ENCODE measurements around the gene USP49.

Gene USP49

GRCh38 chr6:41748542-41748941 lies 146.6 kb downstream of the USP49 start:
- no peak for DNase-seq

DNA sequence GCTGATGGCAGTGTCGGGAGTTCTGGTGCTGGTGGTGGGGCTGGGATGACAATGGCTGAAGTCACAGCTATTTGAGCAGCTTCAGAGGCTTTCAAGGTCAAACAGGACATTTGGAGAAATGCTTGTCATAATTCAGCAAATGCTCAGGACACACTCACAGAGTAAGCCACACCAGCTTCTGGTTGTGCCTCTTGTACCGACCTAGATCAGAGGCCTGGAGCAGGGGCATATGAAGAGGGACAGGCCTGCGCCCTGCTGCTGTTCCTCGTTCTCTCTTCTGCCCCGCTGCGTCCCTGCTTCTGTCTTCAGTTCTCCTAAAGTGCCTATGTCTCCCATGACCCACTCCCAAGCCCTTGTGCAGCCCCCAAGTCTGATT lies 147.1 kb downstream of the USP49 start:
- peak; percentile 6 for DNase-seq

GRCh38 chr6:41747256-41748101 lies 147.7 kb downstream of the USP49 start, which contains the start of gene PGC:
PGC (minus strand) TSS chr6:41747397; CDS start chr6:41747334, 63 bp downstream.
- no peak for DNase-seq

GRCh38 chr6:41746107-41746506 lies 149.1 kb downstream of the USP49 start:
- DNase-seq = no peak

DNA sequence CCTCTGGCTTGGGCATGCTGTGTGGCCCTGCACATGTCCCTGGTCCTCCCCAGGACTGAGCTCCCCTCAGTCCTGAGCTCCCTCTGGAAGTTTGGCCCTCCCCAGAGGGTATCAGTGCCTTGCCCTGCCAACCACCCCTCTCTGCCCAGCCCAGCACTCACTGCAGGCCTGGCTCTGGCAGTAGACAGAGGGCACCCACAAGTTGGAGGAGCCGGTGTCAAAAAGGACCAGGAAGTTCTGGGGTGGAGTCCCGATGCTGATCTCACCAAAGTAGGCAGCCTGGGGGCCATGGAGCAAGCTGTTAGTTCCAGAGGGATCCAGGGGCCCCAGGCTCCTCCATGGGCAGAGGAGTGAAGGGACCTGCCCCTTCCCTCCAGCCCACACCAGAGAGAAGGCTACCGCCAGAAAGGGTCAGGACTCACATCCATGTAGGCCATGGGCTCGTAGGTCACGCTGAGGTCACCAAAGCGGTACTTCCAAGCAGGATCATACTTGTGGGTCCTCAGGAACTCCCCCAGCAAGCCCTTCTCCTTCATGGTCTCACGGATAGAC lies 150.9 kb downstream of the USP49 start:
- peak; percentile 3 for DNase-seq

DNA sequence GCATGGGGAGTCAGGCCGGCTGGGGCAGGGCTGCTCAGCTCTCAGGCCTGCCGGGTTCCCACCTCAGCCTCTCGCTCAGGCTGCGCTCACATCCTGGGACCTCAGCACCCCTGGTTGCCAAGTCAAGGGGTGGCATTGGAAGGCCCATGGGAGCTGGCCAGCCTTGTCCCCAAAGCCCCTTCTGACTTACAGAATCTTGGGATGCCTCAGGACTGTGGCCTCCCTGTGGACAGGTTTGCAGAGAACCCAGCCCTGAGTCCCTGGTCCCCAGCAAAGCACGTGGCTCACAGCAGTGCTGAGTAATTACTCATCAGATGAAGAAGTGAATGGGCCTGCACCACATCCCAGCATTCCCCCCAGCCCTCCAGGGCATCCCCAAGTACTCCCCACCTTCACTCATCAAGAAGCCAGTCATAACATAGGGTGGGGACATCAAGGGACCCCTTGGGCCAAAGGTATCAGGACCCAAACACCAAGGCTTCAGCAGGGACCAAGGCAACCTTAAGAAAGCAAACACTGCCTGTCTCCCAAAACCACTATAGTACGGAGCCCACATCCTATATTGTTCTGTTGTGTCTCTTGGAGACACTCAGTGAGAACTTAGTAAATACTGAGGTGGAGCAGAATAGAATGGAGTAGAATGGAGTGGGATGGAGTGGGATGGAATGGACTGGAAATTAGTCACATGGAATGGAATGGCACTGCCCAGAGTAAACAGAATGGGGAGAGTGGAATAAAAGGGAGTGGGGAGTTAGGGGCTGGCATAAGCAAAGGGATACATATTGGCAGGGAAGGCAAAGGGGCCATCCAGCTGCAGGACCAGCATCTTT lies 151.6 kb downstream of the USP49 start:
- DNase-seq = peak; percentile 17

DNA sequence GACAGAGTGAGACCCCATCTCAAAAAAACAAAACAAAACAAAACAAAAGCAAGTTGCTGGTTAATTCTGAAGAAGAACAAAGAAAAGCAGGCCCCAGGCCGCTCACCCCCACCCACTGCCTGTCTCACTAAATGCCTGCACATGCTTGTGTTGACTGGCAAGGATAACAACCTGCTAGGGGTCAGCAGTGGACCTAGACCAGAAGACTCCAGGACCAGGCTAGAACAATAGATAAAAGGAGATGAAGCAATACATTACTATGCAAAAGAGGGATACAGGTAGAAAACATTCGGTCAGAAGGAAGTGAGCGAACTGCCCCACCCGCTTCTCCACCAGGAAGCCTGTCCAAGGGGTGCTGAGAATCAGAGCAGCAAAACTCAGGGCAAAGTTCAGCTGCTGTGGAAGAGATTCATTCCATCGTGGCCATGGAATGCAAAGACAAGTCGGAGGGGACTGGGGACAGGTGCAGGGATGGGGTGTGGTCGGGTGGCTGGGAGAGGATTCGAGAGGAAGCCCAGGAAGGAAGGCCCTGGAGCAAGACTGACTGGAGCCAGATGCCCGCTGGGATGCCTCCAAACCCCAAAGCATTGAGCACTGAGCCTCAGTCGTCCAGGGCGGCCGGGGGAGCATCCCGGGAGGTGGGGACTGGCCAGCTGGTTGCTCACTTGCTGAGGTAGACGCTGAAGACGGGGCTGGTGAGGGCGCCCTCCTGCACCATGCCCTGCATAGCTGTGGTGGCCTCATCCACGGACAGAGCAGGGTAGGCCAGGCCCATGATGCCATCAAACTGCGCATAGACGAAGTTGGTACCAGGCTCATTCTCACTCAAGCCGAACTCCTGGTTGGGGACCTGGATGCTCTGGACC lies 153.3 kb downstream of the USP49 start:
- no peak for DNase-seq

DNA sequence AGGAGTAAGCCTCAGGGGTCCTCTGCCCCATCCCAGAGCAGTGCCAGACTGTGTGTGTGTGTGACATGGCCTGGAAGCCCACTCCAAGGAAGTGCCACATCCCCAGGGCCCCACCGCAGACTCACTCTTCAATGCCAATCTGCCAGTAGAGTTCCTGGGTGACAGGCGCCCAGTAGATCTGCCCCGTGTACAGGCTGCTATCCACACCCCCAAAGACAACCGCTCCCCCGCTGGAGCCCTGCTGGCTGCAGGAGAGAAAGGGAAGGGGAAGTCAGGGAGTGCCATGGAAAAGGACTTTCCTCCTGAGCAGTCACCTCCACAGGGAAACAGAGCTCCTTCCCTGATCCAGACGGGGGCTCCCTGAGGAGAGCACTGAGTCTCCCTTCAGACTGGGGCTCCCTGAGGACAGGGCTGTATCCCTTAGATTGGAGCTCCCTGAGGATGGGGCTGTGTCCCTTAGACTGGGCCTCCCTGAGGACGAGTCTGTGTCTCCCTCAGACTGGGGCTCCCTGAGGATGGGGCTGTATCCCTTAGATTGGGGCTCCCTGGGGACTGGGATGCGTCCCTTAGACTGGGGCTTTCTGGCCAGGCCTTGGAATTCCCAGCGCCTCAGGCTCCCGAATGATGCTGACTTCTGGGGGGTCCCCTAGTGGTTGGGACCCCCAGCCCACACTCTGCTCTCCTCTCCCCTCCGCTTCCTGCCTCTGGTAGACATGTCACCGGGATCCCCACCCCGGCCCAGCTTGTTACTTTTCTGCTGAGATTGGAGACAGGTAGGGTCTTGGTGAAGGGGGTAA lies 154.6 kb downstream of the USP49 start:
- no peak for DNase-seq

Measured in left hindlimb (tissue), 1 donor.